Uterus (tissue), 2 donors: ENCODE data around the gene NBAS.

Experiments used
- CTCF ChIP-seq, 4 experiments: fragments of 200-600 bp in 2 of 4; fragments of 450-650 bp in 2 of 4; sonication (generic) in 2 of 4; IDR thresholded peaks; one replicate each; pipeline ENCODE4 v1.5.1; 2016 to 2019; ENCODE audit warnings: antibody characterized with exemption in 4 of 4, mild to moderate bottlenecking in 2 of 4, moderate library complexity in 1 of 4
- POLR2A ChIP-seq, 2 donors: fragments of 450-650 bp; IDR thresholded peaks; one replicate each; pipeline ENCODE4 v1.6.1; 2016; ENCODE audit warnings: antibody characterized with exemption in 2 of 2, mild to moderate bottlenecking in 1 of 2, moderate library complexity in 1 of 2

GRCh38 chr2:15352363-15352762 is 208.8 kb downstream of the NBAS start:
- TF ChIP-seq CTCF (IDR thresholded peaks at IDR 0.05) = no peak
- no peak for TF ChIP-seq POLR2A (IDR thresholded peaks at IDR 0.05)
